GM21515 (cell line): Measurements from ENCODE around the gene ANG.
A peak's percentile ranks its signal among the peaks of the same experiment; 100 is the strongest.

Source experiments
- ATAC-seq: cut with Tn5 transposase; IDR thresholded peaks from one replicate; pipeline ENCODE4 v1.9.1; 2021; ENCODE audit not compliant: unreplicated experiment

The ANG gene

GRCh38 chr14:20675669-20676068, 12.9 kb upstream of the ANG start:
- ATAC-seq, result no peak

- ATAC-seq, result no peak
Observed at GRCh38 chr14:20676072-20676471, 12.5 kb upstream of the ANG start.

GRCh38 chr14:20679907-20680306, 8.7 kb upstream of the ANG start:
- no peak for ATAC-seq

GRCh38 chr14:20680363-20680762, 8.2 kb upstream of the ANG start:
- ATAC-seq, result no peak

- peak; percentile 28 for ATAC-seq
Observed at GRCh38 chr14:20680843-20681347, 7.7 kb upstream of the ANG start.

GRCh38 chr14:20681348-20682126, 7.0 kb upstream of the ANG start:
- peak; percentile 31 for ATAC-seq

GRCh38 chr14:20682127-20682434, 6.5 kb upstream of the ANG start:
- no peak for ATAC-seq

GRCh38 chr14:20682435-20683124, 6.0 kb upstream of the ANG start:
- peak; percentile 41 for ATAC-seq

- peak; percentile 31 for ATAC-seq
Observed at GRCh38 chr14:20683125-20683890, 5.3 kb upstream of the ANG start.

GRCh38 chr14:20683891-20684661, 4.5 kb upstream of the ANG start, which contains the start of gene RNASE4:
Gene RNASE4 (plus strand): TSS chr14:20684560. CDS start chr14:20699372, 14,812 bp downstream.
- ATAC-seq, result no peak

- no peak for ATAC-seq
Observed at GRCh38 chr14:20684662-20685456, 3.7 kb upstream of the ANG start.

- ATAC-seq, result no peak
Observed at GRCh38 chr14:20686386-20687143, 2.0 kb upstream of the ANG start.

GRCh38 chr14:20687362-20688166, 1.0 kb upstream of the ANG start:
- ATAC-seq, result no peak

- peak; percentile 61 for ATAC-seq
Observed at GRCh38 chr14:20690848-20691640, 2.5 kb downstream of the ANG start.

- ATAC-seq, result no peak
Observed at GRCh38 chr14:20692116-20692751, 3.7 kb downstream of the ANG start.

GRCh38 chr14:20696764-20697163, 8.2 kb downstream of the ANG start:
- ATAC-seq, result no peak
